Activated CD8-positive, alpha-beta memory T cell treated with anti-CD3 and anti-CD28 coated beads for 24 hours (primary cell): ENCODE data around the gene ZSCAN5C.
A peak's percentile ranks its signal among the peaks of the same experiment; 100 is the strongest.
"Not testable (repeated sequence)": the region's sequence is repeated elsewhere in the genome, so short reads cannot be mapped to it uniquely, and the experiment has no call there.

Experiments used
- DNase-seq: peaks from one replicate; pipeline ENCODE4 v3.0.0-alpha.2; 2020

ZSCAN5C gene

GRCh38 chr19:56193981-56194640, 8.0 kb upstream of the ZSCAN5C start:
- no peak for DNase-seq

GRCh38 chr19:56197646-56198045, 4.4 kb upstream of the ZSCAN5C start, which contains the start of gene ZSCAN5B:
Gene ZSCAN5B, minus strand, starts transcription at chr19:56197783. Its CDS starts 4,731 bp downstream, at chr19:56193052.
- DNase-seq: not testable (repeated sequence)

GRCh38 chr19:56199687-56200086, 2.4 kb upstream of the ZSCAN5C start:
- no peak for DNase-seq

- DNase-seq: not testable (repeated sequence)
Measured at GRCh38 chr19:56207581-56207980, 5.5 kb downstream of the ZSCAN5C start.

GRCh38 chr19:56209091-56209490, 7.0 kb downstream of the ZSCAN5C start:
- DNase-seq: no peak

GRCh38 chr19:56210036-56210435, 8.0 kb downstream of the ZSCAN5C start:
- not testable (repeated sequence) for DNase-seq

- no peak for DNase-seq
Measured at GRCh38 chr19:56211718-56212117, 9.6 kb downstream of the ZSCAN5C start.

GRCh38 chr19:56217039-56217949, 15.2 kb downstream of the ZSCAN5C start:
- DNase-seq: peak; percentile 55

GRCh38 chr19:56218961-56219360, 16.9 kb downstream of the ZSCAN5C start:
- DNase-seq: no peak

- DNase-seq: not testable (repeated sequence)
Measured at GRCh38 chr19:56221442-56221841, 19.4 kb downstream of the ZSCAN5C start.

- DNase-seq: no peak
Measured at GRCh38 chr19:56221851-56222250, 19.8 kb downstream of the ZSCAN5C start.

- DNase-seq: no peak
Measured at GRCh38 chr19:56222901-56223300, 20.8 kb downstream of the ZSCAN5C start.

- DNase-seq: no peak
Measured at GRCh38 chr19:56223481-56223880, 21.4 kb downstream of the ZSCAN5C start.

GRCh38 chr19:56245121-56245740, 43.2 kb downstream of the ZSCAN5C start:
- no peak for DNase-seq

GRCh38 chr19:56245764-56246163, 43.7 kb downstream of the ZSCAN5C start:
- DNase-seq: not testable (repeated sequence)

GRCh38 chr19:56248736-56249338, 46.8 kb downstream of the ZSCAN5C start:
- not testable (repeated sequence) for DNase-seq

- peak; percentile 88 for DNase-seq
Measured at GRCh38 chr19:56252699-56253422, 50.8 kb downstream of the ZSCAN5C start.

GRCh38 chr19:56253737-56254136, 51.7 kb downstream of the ZSCAN5C start:
- no peak for DNase-seq

GRCh38 chr19:56258272-56258671, 56.2 kb downstream of the ZSCAN5C start:
- no peak for DNase-seq
